K562 (cell line): Measurements from ENCODE around the gene BMP6.

Source experiments
- ARID4B ChIP-seq: sonication (generic); formaldehyde crosslinking; IDR thresholded peaks from 2 replicates; pipeline ENCODE4 v1.8.0; 2022; ENCODE audit warnings: mild to moderate bottlenecking, missing genetic modification reagents
- CBX1 ChIP-seq: sonication (generic); IDR thresholded peaks from 2 replicates; pipeline ENCODE4 v1.6.1; 2016; ENCODE audit warnings: antibody characterized with exemption, low read depth, mild to moderate bottlenecking
- FOXM1 ChIP-seq, 2 experiments: fragments of 450-650 bp in 1 of 2; sonication (generic) in 1 of 2; formaldehyde crosslinking in 1 of 2; IDR thresholded peaks; 2 replicates each; pipeline versions ENCODE4 v1.6.1 to v1.9.0; 2017 to 2022; ENCODE audit warnings: low read depth in 2 of 2, mild to moderate bottlenecking in 2 of 2, missing genetic modification reagents in 1 of 2, moderate library complexity in 1 of 2
- PHB2 ChIP-seq: fragments of 450-650 bp; IDR thresholded peaks from 2 replicates; pipeline ENCODE4 v1.6.1; 2017; ENCODE audit warnings: low read depth
- SP1 ChIP-seq: sonication (generic); formaldehyde crosslinking; IDR thresholded peaks from 2 replicates; pipeline ENCODE4 v1.8.1; 2022; ENCODE audit warnings: mild to moderate bottlenecking, missing genetic modification reagents
- TAF9B ChIP-seq: fragments of 450-650 bp; IDR thresholded peaks from 2 replicates; pipeline ENCODE4 v1.6.1; 2018; ENCODE audit warnings: mild to moderate bottlenecking; ENCODE audit not compliant: partially characterized antibody
- TCF7L2 ChIP-seq: fragments of 150-350 bp; IDR thresholded peaks from 2 replicates; pipeline ENCODE4 v1.6.1; 2016; ENCODE audit warnings: low read depth, mild to moderate bottlenecking, low read length, moderate library complexity
- TCFL5 ChIP-seq: fragments of 250-450 bp; sonication (Bioruptor Pico); conservative IDR thresholded peaks from 2 replicates; pipeline ENCODE4 v1.6.1; 2021; ENCODE audit warnings: mild to moderate bottlenecking, moderate library complexity, matching md5 sums
- THRA ChIP-seq: fragments of 450-650 bp; IDR thresholded peaks from 2 replicates; pipeline ENCODE4 v1.6.1; 2017; ENCODE audit warnings: mild to moderate bottlenecking, moderate library complexity
- YY1 ChIP-seq, 3 experiments: IDR thresholded peaks; 2 replicates each; pipeline ENCODE4 v1.6.1; 2011; ENCODE audit warnings: low read length in 2 of 3, mild to moderate bottlenecking in 2 of 3, moderate library complexity in 2 of 3, borderline replicate concordance in 1 of 3, control low read depth in 1 of 3, low read depth in 1 of 3; ENCODE audit not compliant: insufficient read depth in 3 of 3, insufficient replicate concordance in 2 of 3, control insufficient read depth in 1 of 3, insufficient read length in 1 of 3; ENCODE audit errors: extremely low read depth in 1 of 3
- TF ChIP-seq, protein P1 (sequence below): fragments of 450-650 bp; IDR thresholded peaks from 2 replicates; pipeline ENCODE4 v1.6.1; 2016; ENCODE audit warnings: low read depth
- TF ChIP-seq, protein P2 (sequence below): sonication (generic); formaldehyde crosslinking; IDR thresholded peaks from 2 replicates; pipeline ENCODE4 v1.8.0; 2022; ENCODE audit warnings: mild to moderate bottlenecking, missing genetic modification reagents
- TF ChIP-seq, protein P3 (sequence below): fragments of 250-450 bp; sonication (Bioruptor Pico); IDR thresholded peaks from 2 replicates; pipeline ENCODE4 v1.9.0; 2021; ENCODE audit warnings: mild to moderate bottlenecking

DNA sequence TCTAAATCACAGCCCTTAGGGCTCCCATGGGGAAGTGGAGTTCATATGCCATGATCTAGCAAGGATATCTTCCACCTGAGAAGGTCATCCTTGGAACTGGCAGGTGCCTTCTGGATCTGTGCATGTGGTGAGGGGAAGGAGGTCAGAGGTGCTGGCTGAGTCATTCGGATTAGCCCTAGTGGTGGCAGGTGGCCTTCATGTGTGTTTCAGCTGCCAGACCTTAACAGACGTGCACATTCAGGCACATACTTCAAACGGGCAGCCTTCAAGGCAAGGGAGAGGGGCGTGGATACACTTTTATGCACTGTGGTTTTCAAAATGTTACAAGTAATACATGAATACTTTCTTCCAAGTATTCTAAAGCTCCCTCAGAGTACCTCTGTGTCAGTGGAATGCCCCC lies 51.2 kb downstream of the BMP6 start:
- TF ChIP-seq FOXM1 (IDR thresholded peaks at IDR 0.05; ENCODE audit: low read depth) (no peak), FOXM1 (CRISPR knock-in tag; IDR thresholded peaks at IDR 0.05; ENCODE audit: low read depth) (no peak), YY1 (IDR thresholded peaks at IDR 0.05; ENCODE audit: borderline replicate concordance in 1 of 3, control insufficient read depth in 1 of 3, extremely low read depth in 1 of 3, insufficient read depth in 3 of 3, insufficient read length in 1 of 3, insufficient replicate concordance in 2 of 3, low read depth in 1 of 3, low read length in 2 of 3) (no peak), TCFL5 (CRISPR knock-in tag) (no peak), TCF7L2 (no peak), PHB2 (no peak), ARID4B (CRISPR knock-in tag) (no peak), SP1 (no peak), TAF9B (no peak), THRA (no peak), CBX1 (no peak)
- TF ChIP-seq, protein P1, sequence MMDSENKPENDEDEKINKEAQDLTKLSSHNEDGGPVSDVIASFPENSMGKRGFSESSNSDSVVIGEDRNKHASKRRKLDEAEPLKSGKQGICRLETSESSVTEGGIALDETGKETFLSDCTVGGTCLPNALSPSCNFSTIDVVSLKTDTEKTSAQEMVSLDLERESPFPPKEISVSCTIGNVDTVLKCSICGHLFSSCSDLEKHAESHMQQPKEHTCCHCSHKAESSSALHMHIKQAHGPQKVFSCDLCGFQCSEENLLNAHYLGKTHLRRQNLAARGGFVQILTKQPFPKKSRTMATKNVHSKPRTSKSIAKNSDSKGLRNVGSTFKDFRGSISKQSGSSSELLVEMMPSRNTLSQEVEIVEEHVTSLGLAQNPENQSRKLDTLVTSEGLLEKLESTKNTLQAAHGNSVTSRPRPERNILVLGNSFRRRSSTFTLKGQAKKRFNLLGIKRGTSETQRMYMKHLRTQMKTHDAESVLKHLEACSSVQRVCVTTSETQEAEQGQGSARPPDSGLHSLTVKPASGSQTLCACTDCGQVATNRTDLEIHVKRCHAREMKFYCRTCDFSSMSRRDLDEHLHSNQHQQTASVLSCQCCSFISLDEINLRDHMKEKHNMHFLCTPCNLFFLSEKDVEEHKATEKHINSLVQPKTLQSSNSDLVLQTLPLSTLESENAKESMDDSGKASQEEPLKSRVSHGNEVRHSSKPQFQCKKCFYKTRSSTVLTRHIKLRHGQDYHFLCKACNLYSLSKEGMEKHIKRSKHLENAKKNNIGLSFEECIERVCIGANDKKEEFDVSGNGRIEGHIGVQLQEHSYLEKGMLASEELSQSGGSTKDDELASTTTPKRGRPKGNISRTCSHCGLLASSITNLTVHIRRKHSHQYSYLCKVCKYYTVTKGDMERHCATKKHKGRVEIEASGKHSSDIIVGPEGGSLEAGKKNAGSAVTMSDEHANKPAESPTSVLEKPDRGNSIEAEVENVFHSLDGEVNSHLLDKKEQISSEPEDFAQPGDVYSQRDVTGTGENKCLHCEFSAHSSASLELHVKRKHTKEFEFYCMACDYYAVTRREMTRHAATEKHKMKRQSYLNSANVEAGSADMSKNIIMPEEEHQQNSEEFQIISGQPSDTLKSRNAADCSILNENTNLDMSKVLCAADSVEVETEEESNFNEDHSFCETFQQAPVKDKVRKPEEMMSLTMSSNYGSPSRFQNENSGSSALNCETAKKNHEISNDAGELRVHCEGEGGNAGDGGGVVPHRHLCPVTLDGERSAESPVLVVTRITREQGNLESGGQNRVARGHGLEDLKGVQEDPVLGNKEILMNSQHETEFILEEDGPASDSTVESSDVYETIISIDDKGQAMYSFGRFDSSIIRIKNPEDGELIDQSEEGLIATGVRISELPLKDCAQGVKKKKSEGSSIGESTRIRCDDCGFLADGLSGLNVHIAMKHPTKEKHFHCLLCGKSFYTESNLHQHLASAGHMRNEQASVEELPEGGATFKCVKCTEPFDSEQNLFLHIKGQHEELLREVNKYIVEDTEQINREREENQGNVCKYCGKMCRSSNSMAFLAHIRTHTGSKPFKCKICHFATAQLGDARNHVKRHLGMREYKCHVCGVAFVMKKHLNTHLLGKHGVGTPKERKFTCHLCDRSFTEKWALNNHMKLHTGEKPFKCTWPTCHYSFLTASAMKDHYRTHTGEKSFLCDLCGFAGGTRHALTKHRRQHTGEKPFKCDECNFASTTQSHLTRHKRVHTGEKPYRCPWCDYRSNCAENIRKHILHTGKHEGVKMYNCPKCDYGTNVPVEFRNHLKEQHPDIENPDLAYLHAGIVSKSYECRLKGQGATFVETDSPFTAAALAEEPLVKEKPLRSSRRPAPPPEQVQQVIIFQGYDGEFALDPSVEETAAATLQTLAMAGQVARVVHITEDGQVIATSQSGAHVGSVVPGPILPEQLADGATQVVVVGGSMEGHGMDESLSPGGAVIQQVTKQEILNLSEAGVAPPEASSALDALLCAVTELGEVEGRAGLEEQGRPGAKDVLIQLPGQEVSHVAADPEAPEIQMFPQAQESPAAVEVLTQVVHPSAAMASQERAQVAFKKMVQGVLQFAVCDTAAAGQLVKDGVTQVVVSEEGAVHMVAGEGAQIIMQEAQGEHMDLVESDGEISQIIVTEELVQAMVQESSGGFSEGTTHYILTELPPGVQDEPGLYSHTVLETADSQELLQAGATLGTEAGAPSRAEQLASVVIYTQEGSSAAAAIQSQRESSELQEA = no peak
- TF ChIP-seq, protein P2, sequence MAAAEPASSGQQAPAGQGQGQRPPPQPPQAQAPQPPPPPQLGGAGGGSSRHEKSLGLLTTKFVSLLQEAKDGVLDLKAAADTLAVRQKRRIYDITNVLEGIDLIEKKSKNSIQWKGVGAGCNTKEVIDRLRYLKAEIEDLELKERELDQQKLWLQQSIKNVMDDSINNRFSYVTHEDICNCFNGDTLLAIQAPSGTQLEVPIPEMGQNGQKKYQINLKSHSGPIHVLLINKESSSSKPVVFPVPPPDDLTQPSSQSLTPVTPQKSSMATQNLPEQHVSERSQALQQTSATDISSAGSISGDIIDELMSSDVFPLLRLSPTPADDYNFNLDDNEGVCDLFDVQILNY (CRISPR knock-in tag) = no peak
- TF ChIP-seq, protein P3, sequence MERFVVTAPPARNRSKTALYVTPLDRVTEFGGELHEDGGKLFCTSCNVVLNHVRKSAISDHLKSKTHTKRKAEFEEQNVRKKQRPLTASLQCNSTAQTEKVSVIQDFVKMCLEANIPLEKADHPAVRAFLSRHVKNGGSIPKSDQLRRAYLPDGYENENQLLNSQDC (CRISPR knock-in tag) = no peak
